ENCODE results near the gene MTG2. TPM values are rescaled to one million over a fixed set of nuclear protein-coding genes. Genes with fewer than 3 reads are reported as not detected.

Gene MTG2
- total and polyA plus RNA-seq, 2 of the 13 experiments (the other 11 are each of a cell fraction or from before 2014, with no cell fraction given), result 20.4 to 37.8 TPM

- TF ChIP-seq ZNF407 (CRISPR knock-in tag; IDR thresholded peaks at IDR 0.05; ENCODE audit: not compliant biosample characterization) (no peak), THRA (CRISPR knock-in tag; IDR thresholded peaks at IDR 0.05; ENCODE audit: borderline replicate concordance) (peak; percentile 46; the same call in 1 of the 2 replicates), ZBTB20 (CRISPR knock-in tag; IDR thresholded peaks at IDR 0.05; ENCODE audit: borderline replicate concordance, low read depth) (no peak), ZFP82 (CRISPR knock-in tag; IDR thresholded peaks at IDR 0.05; ENCODE audit: borderline replicate concordance) (no peak), JARID2 (CRISPR knock-in tag; IDR thresholded peaks at IDR 0.05; ENCODE audit: insufficient replicate concordance) (no peak), HBP1 (CRISPR knock-in tag; IDR thresholded peaks at IDR 0.05; ENCODE audit: low read depth) (peak; percentile 83; the same call in 1 of the 2 replicates)
- TF ChIP-seq, protein P1, sequence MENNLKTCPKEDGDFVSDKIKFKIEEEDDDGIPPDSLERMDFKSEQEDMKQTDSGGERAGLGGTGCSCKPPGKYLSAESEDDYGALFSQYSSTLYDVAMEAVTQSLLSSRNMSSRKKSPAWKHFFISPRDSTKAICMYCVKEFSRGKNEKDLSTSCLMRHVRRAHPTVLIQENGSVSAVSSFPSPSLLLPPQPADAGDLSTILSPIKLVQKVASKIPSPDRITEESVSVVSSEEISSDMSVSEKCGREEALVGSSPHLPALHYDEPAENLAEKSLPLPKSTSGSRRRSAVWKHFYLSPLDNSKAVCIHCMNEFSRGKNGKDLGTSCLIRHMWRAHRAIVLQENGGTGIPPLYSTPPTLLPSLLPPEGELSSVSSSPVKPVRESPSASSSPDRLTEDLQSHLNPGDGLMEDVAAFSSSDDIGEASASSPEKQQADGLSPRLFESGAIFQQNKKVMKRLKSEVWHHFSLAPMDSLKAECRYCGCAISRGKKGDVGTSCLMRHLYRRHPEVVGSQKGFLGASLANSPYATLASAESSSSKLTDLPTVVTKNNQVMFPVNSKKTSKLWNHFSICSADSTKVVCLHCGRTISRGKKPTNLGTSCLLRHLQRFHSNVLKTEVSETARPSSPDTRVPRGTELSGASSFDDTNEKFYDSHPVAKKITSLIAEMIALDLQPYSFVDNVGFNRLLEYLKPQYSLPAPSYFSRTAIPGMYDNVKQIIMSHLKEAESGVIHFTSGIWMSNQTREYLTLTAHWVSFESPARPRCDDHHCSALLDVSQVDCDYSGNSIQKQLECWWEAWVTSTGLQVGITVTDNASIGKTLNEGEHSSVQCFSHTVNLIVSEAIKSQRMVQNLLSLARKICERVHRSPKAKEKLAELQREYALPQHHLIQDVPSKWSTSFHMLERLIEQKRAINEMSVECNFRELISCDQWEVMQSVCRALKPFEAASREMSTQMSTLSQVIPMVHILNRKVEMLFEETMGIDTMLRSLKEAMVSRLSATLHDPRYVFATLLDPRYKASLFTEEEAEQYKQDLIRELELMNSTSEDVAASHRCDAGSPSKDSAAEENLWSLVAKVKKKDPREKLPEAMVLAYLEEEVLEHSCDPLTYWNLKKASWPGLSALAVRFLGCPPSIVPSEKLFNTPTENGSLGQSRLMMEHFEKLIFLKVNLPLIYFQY (CRISPR knock-in tag; IDR thresholded peaks at IDR 0.05; ENCODE audit: borderline replicate concordance), result no peak
- TF ChIP-seq, protein P2, sequence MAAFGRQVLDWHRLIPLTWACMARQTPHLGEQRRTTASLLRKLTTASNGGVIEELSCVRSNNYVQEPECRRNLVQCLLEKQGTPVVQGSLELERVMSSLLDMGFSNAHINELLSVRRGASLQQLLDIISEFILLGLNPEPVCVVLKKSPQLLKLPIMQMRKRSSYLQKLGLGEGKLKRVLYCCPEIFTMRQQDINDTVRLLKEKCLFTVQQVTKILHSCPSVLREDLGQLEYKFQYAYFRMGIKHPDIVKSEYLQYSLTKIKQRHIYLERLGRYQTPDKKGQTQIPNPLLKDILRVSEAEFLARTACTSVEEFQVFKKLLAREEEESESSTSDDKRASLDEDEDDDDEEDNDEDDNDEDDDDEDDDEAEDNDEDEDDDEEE (CRISPR knock-in tag; IDR thresholded peaks at IDR 0.05), result peak; percentile 29; the same call in 1 of the 2 replicates
These were observed 27.2 kb upstream of the MTG2 start (continued) for GRCh38 chr20:62155428-62156253.

Data from HepG2 (cell line).